Gastrocnemius medialis (tissue), 4 donors: Measurements from ENCODE around the gene HMCN1.

Experiments
- POLR2A ChIP-seq, 2 donors: fragments of 450-650 bp; IDR thresholded peaks; one replicate each; pipeline ENCODE4 v1.6.1; 2017; ENCODE audit warnings: antibody characterized with exemption in 2 of 2, mild to moderate bottlenecking in 2 of 2, moderate library complexity in 2 of 2
- TF ChIP-seq, protein P1 (sequence below), 5 experiments: fragments of 450-650 bp in 3 of 5; fragments of 200-600 bp in 2 of 5; sonication (generic) in 2 of 5; IDR thresholded peaks in 4 of 5; conservative IDR thresholded peaks in 1 of 5; 1 replicate in 4 of 5; 2 replicates in 1 of 5; pipeline ENCODE4 v1.5.1; 2016 to 2019; ENCODE audit warnings: antibody characterized with exemption in 5 of 5, mild to moderate bottlenecking in 3 of 5, moderate library complexity in 3 of 5

DNA sequence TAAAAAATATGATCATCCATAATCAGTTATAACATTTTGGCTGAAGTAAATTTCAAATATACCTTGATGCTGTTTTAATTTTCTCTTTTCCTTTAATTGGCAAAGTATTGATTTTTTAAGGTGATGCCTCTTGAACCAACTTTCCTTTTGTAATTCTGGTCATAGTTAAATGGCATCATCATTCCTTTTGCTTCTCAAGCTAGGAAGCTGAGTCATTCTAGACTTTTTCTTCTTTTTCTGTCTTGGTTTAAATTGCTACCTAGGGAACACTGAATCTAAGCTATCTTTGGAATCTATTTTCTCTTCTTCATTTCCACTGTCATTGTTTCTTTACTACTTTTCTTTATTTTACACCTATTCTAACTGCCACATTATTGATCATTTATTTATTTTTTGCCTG, 162.7 kb downstream of the HMCN1 start:
- TF ChIP-seq, protein P1, sequence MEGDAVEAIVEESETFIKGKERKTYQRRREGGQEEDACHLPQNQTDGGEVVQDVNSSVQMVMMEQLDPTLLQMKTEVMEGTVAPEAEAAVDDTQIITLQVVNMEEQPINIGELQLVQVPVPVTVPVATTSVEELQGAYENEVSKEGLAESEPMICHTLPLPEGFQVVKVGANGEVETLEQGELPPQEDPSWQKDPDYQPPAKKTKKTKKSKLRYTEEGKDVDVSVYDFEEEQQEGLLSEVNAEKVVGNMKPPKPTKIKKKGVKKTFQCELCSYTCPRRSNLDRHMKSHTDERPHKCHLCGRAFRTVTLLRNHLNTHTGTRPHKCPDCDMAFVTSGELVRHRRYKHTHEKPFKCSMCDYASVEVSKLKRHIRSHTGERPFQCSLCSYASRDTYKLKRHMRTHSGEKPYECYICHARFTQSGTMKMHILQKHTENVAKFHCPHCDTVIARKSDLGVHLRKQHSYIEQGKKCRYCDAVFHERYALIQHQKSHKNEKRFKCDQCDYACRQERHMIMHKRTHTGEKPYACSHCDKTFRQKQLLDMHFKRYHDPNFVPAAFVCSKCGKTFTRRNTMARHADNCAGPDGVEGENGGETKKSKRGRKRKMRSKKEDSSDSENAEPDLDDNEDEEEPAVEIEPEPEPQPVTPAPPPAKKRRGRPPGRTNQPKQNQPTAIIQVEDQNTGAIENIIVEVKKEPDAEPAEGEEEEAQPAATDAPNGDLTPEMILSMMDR (IDR thresholded peaks at IDR 0.05 in 4 of 5, conservative IDR thresholded peaks at IDR 0.05 in 1 of 5) = no peak
- no peak for TF ChIP-seq POLR2A (IDR thresholded peaks at IDR 0.05)
